HG03432 (cell line): Measurements from ENCODE around the gene JMJD1C.
A peak's percentile ranks its signal among the peaks of the same experiment; 100 is the strongest.
"Not testable (repeated sequence)": the region's sequence is repeated elsewhere in the genome, so short reads cannot be mapped to it uniquely, and the experiment has no call there.

Experiments
- ATAC-seq: cut with Tn5 transposase; IDR thresholded peaks from one replicate; pipeline ENCODE4 v1.9.1; 2021; ENCODE audit warnings: mild to moderate bottlenecking, moderate library complexity; ENCODE audit not compliant: unreplicated experiment

The JMJD1C gene

GRCh38 chr10:63199716-63200115 lies 266.1 kb downstream of the JMJD1C start:
- no peak for ATAC-seq

- ATAC-seq: no peak
These were observed 268.3 kb downstream of the JMJD1C start for GRCh38 chr10:63197344-63198092.

- no peak for ATAC-seq
These were observed 273.0 kb downstream of the JMJD1C start for GRCh38 chr10:63192826-63193225.

DNA sequence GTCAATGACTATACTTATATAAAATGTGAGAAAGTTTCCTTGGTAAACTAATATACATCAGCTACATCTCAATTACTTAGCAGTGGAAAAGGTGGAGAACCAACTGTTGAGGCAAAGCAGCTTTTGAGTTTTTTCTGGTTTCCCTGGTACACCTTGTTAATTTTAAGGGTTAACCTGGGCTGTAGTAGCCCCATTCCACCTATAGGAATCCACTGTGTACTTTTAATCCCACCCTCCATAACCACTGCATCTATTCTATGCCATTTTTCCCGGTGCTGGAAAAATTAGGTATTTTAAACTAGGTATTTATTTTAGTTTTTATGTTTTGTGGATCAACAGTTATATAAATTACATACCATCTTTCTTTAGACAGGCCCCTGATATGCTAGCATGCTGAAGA lies 290.2 kb downstream of the JMJD1C start:
- no peak for ATAC-seq

DNA sequence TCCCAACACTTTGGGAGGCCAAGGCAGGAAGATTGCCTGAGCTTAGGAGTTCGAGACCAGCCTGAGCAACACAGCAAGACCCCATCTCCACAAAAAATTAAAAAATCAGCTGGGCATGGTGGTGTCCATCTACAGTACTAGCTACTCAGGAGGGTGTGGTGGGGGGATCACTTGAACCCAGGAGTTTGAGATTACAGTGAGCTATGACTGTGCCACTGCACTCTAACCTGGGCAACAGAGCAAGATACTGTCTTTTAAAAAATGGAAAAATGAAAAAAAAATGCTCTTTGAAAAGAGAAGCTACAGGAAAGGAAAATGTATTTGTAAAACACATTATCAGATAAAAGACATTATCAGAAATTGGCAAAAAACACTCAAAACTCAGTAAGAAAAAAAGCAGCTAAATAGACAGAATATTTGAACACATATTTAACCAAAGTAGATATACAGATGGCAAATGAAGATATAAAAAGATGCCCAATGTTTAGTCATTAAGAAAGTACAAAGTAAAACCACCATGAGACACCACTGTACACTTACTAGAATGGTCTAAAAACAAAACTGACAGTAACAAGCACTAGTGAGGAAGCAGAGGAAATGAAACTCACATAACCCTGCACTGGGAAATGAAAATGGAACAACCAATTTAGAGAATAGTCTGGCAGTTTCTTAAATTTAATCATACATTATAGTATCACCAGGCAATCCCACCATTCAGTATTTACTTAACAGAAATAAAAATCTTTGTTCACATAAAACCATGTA lies 292.1 kb downstream of the JMJD1C start:
- peak; percentile 100 for ATAC-seq

DNA sequence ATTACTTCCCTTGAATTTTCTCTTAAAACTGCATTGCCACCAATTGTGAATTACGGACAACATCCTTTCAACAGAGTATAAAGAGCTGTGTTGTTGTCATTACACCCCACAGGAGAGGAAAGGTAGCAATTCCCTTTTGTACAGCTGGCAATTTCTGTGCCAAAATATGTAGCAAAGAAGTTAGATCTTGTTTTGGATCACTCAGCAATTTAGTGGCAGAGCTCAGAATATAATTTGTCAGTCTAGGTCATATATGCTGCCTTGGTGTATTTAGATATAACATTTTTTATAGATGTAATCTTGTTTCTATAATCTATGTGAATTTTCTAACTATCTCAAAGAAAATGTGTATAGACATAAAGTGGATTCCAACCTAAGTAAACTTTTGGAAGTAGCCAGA lies 293.9 kb downstream of the JMJD1C start:
- ATAC-seq: no peak

GRCh38 chr10:63171255-63171855 lies 294.4 kb downstream of the JMJD1C start:
- ATAC-seq: no peak

GRCh38 chr10:63169624-63170023 lies 296.2 kb downstream of the JMJD1C start:
- no peak for ATAC-seq

- no peak for ATAC-seq
These were observed 296.8 kb downstream of the JMJD1C start for GRCh38 chr10:63168821-63169462.

DNA sequence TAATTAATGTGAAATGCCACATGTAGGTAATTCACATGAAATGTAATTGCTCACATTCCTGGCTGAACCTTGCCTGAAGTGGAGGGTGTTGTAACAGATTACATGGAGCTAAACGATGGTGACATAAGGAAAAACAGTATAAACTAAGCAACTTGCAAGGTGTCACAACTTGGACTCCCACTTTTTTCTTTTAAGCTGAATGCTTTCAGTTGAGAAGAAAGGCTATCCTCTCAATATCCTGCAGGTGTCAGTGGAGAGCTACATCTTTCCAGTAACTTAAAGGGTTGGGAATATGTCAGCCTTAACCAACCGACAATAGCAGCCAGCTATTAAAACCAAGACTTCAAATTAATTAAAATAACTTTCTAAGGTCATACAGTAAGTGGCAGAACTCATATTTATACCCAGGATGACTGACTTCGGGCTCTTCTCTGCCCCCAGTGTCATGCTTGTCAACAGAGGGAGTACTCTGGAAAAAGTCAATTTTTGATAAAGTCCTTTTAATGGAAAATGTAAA lies 299.0 kb downstream of the JMJD1C start:
- peak; percentile 66 for ATAC-seq

DNA sequence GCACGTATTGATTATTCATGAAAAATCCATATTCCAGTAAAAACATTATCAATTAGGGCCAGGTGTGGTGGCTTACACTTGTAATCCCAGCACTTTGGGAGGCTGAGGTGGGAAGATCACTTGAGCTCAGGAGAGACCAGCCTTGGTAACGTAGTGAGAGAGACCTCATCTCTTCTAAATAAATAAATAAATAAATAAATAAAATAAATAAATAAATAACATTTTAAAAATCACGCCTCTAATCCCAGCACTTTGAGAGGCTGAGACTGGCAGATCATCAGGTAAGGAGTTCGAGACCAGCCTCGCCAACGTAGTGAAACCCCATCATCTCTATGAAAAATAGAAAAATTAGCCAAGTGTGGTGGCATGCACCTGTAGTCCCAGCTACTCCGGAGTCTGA lies 300.5 kb downstream of the JMJD1C start:
- no peak for ATAC-seq

DNA sequence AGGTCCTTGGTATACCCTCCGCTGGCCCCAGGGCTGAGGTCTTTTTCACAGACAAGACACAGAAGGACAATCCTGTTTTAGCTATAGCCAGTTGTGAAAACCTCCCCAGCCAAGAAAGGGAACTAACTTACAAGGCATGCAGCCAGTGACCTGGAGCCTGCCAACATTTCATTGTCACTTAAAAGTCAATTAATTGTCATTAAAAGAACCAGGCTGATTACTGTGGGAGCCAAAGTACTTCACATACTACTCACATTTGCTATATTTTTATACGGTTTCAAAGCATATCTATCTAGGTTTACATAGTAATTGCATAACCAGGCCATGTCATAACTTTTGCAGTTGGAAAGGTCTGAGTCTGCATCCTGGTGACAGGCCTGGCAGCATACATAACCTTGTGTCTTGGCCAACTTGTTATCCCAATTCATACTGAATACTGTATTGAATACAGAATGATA lies 301.6 kb downstream of the JMJD1C start:
- ATAC-seq: no peak

DNA sequence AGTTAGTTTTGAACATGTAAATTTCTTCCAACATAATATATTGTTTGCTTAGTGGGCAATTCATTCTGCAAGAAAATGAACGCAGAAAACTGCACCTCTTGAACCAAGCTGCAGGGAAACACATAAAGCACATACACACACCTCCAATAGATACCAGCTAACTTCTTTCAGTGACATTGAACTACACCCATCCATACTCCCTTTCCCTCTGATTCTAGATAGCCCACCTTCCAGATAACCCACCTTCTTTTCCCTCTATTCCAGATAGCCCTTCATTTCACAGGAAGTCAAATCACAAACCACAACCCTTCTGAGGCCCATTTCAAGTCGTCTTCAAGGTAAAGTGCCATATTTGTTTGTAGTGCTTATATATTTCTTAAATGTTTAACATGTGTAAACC lies 304.2 kb downstream of the JMJD1C start:
- ATAC-seq: no peak

DNA sequence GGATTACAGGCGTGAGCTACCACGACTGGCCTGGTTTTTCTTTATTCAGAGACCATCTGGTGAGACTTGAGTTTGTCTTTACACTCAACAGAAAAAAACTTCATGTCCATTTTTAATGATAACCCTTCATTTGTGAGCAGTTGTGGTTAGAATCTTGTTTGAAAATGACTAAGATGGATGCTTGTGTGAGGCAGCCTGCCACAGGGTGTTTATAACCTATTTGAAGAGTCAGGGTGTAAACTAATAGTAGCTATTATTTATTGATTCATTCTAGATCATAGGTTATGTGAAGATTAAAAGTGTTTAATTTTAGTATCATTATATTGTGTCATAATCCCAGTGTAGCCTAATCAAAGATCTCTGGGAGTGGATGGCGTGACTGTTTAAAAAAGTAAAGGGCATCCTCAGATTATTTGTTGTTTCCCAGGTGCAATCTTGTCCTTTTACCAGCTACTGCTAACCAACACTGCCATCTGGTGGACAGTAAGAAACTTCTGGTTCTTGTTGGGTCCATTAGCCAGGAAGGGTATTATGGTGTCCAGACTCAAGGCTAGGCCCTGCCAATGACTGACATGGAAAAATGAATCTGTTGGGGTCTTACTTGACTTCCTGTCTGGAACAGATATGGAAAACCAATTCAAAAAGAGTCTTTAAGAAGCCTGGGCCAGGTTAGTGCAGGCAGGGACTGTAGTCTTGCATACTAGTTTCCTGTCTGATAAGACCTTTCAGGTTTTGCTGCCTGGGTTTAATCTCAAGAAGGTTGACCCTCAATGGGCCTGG lies 307.7 kb downstream of the JMJD1C start:
- ATAC-seq: peak; percentile 75

DNA sequence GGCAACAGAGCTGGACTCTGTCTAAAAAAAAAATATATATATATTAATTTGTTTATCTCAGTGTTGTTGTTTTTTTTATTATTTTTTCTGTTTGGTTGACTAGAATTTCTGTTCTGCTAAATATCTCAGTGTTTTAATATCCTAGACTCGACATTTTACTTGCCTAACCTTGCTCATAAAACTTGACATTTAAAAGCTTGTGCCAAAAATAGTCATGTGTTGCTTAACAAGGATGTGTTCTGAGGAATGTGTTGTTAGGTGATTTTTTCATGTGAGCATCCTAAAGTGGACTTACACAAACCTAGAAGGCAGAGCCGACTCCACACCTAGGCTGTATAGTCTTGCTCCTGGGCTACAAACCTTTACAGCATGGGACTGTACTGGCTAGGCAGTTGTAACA lies 309.5 kb downstream of the JMJD1C start:
- no peak for ATAC-seq

- no peak for ATAC-seq
These were observed 310.3 kb downstream of the JMJD1C start for GRCh38 chr10:63155388-63156020.

DNA sequence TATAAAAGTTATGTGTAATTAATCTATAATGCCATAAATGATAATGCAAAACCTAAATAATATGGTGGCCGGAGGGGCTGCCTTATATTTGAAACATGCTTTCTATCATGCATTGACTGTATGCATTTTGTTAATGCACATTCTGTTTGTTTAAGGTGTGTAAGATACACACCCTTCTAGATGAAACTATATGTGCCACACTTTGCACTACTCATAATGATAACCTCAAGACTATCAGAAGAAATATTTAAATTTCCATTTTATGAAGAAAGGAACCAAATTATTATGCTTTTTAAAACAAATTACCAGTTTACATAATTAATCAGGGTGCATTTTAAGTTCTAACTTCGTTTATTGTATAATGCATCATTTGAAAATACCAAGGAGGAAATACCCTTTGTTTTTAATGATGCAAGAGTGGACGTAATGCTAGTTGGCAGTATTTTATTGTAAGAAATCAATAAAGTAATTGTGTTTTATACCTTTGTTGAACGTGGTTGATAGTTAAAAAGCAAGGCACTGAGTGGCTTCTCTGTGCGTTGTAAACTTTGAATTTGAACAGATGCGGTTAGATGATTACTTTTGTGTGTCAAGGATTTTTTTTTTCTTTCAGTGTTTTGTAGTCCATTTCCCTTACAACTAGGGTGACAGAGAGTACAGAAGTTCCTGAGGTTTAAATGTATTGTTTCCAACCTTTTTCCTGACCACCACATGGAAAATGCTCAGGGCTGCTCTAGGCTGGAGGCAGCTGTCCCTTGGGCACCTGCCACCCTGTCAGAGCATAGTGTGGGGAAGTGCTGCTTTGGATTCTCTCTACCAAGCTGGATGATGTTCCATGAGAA lies 311.0 kb downstream of the JMJD1C start:
- no peak for ATAC-seq

GRCh38 chr10:63153868-63154545 lies 311.8 kb downstream of the JMJD1C start:
- ATAC-seq: not testable (repeated sequence)
